HepG2 (cell line): ENCODE data around the gene MTOR. TPM values are rescaled to one million over a fixed set of nuclear protein-coding genes. Genes with fewer than 3 reads are reported as not detected.

ENCODE experiments used
- ATF5 ChIP-seq: sonication (generic); formaldehyde crosslinking; IDR thresholded peaks from 2 replicates; pipeline ENCODE4 v1.4.0; 2020; ENCODE audit warnings: mild to moderate bottlenecking, low read depth, missing genetic modification reagents
- CENPT ChIP-seq: sonication (generic); formaldehyde crosslinking; IDR thresholded peaks from 2 replicates; pipeline ENCODE4 v1.8.0; 2022; ENCODE audit warnings: low read depth, mild to moderate bottlenecking, moderate library complexity, missing genetic modification reagents
- IKZF4 ChIP-seq: sonication (generic); formaldehyde crosslinking; IDR thresholded peaks from 2 replicates; pipeline ENCODE4 v1.5.1; 2020; ENCODE audit warnings: borderline replicate concordance, mild to moderate bottlenecking, low read depth, missing genetic modification reagents; ENCODE audit errors: not compliant biosample characterization
- KAT2B ChIP-seq: fragments of 150-350 bp; IDR thresholded peaks from 2 replicates; pipeline ENCODE4 v1.6.1; 2014; ENCODE audit warnings: low read depth, low read length, borderline replicate concordance
- PBX2 ChIP-seq: IDR thresholded peaks from 2 replicates; pipeline ENCODE4 v1.6.1; 2016; ENCODE audit warnings: control low read depth
- SAP130 ChIP-seq: IDR thresholded peaks from 2 replicates; pipeline ENCODE4 v1.6.1; 2016; ENCODE audit warnings: low read depth
- TRAFD1 ChIP-seq: sonication (generic); formaldehyde crosslinking; IDR thresholded peaks from 2 replicates; pipeline ENCODE4 v1.5.1; 2020; ENCODE audit warnings: missing genetic modification reagents, mild to moderate bottlenecking, borderline replicate concordance
- ZIK1 ChIP-seq: sonication (generic); formaldehyde crosslinking; IDR thresholded peaks from 2 replicates; pipeline ENCODE4 v1.5.0; 2020; ENCODE audit warnings: mild to moderate bottlenecking, low read depth, missing genetic modification reagents, borderline replicate concordance
- ZMAT3 ChIP-seq: sonication (generic); formaldehyde crosslinking; conservative IDR thresholded peaks from 2 replicates; pipeline ENCODE4 v1.7.0; 2021; ENCODE audit warnings: missing genetic modification reagents
- ZNF143 ChIP-seq: sonication (generic); formaldehyde crosslinking; IDR thresholded peaks from 2 replicates; pipeline ENCODE4 v1.4.0; 2020; ENCODE audit warnings: missing genetic modification reagents
- ZNF343 ChIP-seq: sonication (generic); formaldehyde crosslinking; IDR thresholded peaks from 2 replicates; pipeline ENCODE4 v1.4.0; 2020; ENCODE audit warnings: mild to moderate bottlenecking, missing genetic modification reagents
- ZNF407 ChIP-seq: sonication (generic); formaldehyde crosslinking; IDR thresholded peaks from one replicate; pipeline ENCODE4 v1.5.1; 2020; ENCODE audit warnings: mild to moderate bottlenecking, missing genetic modification reagents; ENCODE audit errors: not compliant biosample characterization
- ZNF629 ChIP-seq: sonication (generic); formaldehyde crosslinking; conservative IDR thresholded peaks from 2 replicates; pipeline ENCODE4 v1.5.0; 2020; ENCODE audit warnings: missing genetic modification reagents
- ZNF691 ChIP-seq: sonication (generic); formaldehyde crosslinking; IDR thresholded peaks from 2 replicates; pipeline ENCODE4 v1.4.0; 2020; ENCODE audit warnings: missing genetic modification reagents, low read depth, mild to moderate bottlenecking, borderline replicate concordance
- ZSCAN22 ChIP-seq: sonication (generic); formaldehyde crosslinking; IDR thresholded peaks from 2 replicates; pipeline ENCODE4 v1.4.0; 2020; ENCODE audit warnings: mild to moderate bottlenecking, missing genetic modification reagents
- polyA plus RNA-seq, 8 experiments: library from polyadenylated mRNA; depleted of rRNA in 3 of 8; stranded (reverse) in 7 of 8; unstranded in 1 of 8; fragments of >200 nt; fragmentation: Illumina TruSeq in 4 of 8; extraction: Trizol in 4 of 8; gene quantifications; 2 replicates each; pipeline versions ENCODE4 v1.2.1 to v1.2.3, GENCODE V29; 2011 to 2016; ENCODE audit warnings: low read depth in 4 of 8, missing spikeins in 1 of 8, mixed read lengths in 1 of 8; ENCODE audit not compliant: insufficient read depth in 1 of 8
- total RNA-seq, 5 experiments: library from RNA; depleted of rRNA; stranded (reverse); fragments of >200 nt; fragmentation: Illumina TruSeq; extraction: Trizol; gene quantifications; 2 replicates each; pipeline ENCODE4 v1.2.3, GENCODE V29; 2016; ENCODE audit warnings: low read depth in 1 of 5

Gene MTOR
- total and polyA plus RNA-seq, 2 of the 13 experiments (the other 11 are each of a cell fraction or from before 2014, with no cell fraction given) = 24.6 to 34.6 TPM

- no peak for TF ChIP-seq ZMAT3 (CRISPR knock-in tag)
- TF ChIP-seq TRAFD1 (CRISPR knock-in tag) = no peak
- TF ChIP-seq CENPT (CRISPR knock-in tag) = no peak
- no peak for TF ChIP-seq ATF5 (CRISPR knock-in tag)
- 0 out of 2 replicates have a peak, but pooled peaks have one; percentile 37 for TF ChIP-seq ZNF629
- TF ChIP-seq ZNF343 (CRISPR knock-in tag) = 0 out of 2 replicates have a peak, but pooled peaks have one; percentile 34
- no peak for TF ChIP-seq PBX2 (CRISPR knock-in tag)
- peak; percentile 27 for TF ChIP-seq IKZF4 (CRISPR knock-in tag)
- TF ChIP-seq ZSCAN22 (CRISPR knock-in tag) = no peak
- 0 out of 2 replicates have a peak, but pooled peaks have one; percentile 28 for TF ChIP-seq ZIK1
- no peak for TF ChIP-seq KAT2B
- TF ChIP-seq ZNF143 = no peak
- peak; percentile 80 for TF ChIP-seq SAP130 (CRISPR knock-in tag)
- TF ChIP-seq ZNF691 (CRISPR knock-in tag) = no peak
- peak; percentile 67 for TF ChIP-seq ZNF407 (CRISPR knock-in tag)
These were observed 162.8 kb downstream of the MTOR start, which contains the start of gene EXOSC10 (continued) for GRCh38 chr1:11099310-11100148.
